T-cell (primary cell): ENCODE results near the gene TTI1. TPM values are rescaled to one million over a fixed set of nuclear protein-coding genes. Genes with fewer than 3 reads are reported as not detected.

ENCODE experiments used
- ATAC-seq, 4 experiments: fragments of 200-7000 bp in 3 of 4; fragments of 150-1000 bp in 1 of 4; cut with Tn5 transposase; replicated peaks in 1 of 4; 1 replicate in 3 of 4; 2 replicates in 1 of 4; pipeline ENCODE4 v1.10.0; 2021; ENCODE audit warnings: moderate library complexity in 3 of 4, mild to moderate bottlenecking in 2 of 4, moderate number of reproducible peaks in 1 of 4
- CTCF ChIA-PET, 2 donors: fragments of 300-600 bp; sonication (Branson Sonifier 250); formaldehyde crosslinking; loops; one replicate each; lab custom pipeline; 2022; ENCODE audit warnings: antibody characterized with exemption in 2 of 2; lab: Charles Lee
- POLR2A ChIA-PET, 2 donors: fragments of 300-600 bp; sonication (Branson Sonifier 250); formaldehyde crosslinking; loops; one replicate each; lab custom pipeline; 2022; ENCODE audit warnings: antibody characterized with exemption in 2 of 2; lab: Charles Lee
- DNase-seq, 35 experiments: peaks; one replicate each; pipeline versions ENCODE4 v3.0.0 to v3.0.0-alpha.2; 2013 to 2023
- H3K27ac ChIP-seq: one replicate; pipeline ENCODE4 v1.5.1; 2013; ENCODE audit warnings: low read length
- H3K27me3 ChIP-seq, 2 experiments: replicated peaks in 1 of 2; 1 replicate in 1 of 2; 2 replicates in 1 of 2; pipeline versions ENCODE4 v1.6.1 to v1.7.0; 2013; ENCODE audit warnings: low read length in 1 of 2, mixed read lengths in 1 of 2; ENCODE audit not compliant: control insufficient read depth in 2 of 2, insufficient read depth in 2 of 2; ENCODE audit errors: extremely low read depth in 1 of 2
- H3K36me3 ChIP-seq, 2 donors: 1 replicate in 1 of 2; 2 replicates in 1 of 2; pipeline versions ENCODE4 v1.6.1 to v1.7.0; 2013; ENCODE audit warnings: low read length in 1 of 2; ENCODE audit not compliant: control insufficient read depth in 2 of 2, insufficient read depth in 1 of 2; ENCODE audit errors: extremely low read depth in 1 of 2
- H3K4me1 ChIP-seq, 2 experiments: 1 replicate in 1 of 2; 2 replicates in 1 of 2; pipeline versions ENCODE4 v1.6.1 to v1.7.0; 2013; ENCODE audit warnings: low read length in 2 of 2, mixed read lengths in 1 of 2; ENCODE audit not compliant: insufficient read depth in 2 of 2, control insufficient read depth in 1 of 2; ENCODE audit errors: extremely low read depth in 1 of 2
- H3K4me3 ChIP-seq, 2 donors: 1 replicate in 1 of 2; 2 replicates in 1 of 2; pipeline versions ENCODE4 v1.5.1 to v1.7.0; 2013; ENCODE audit warnings: mild to moderate bottlenecking in 2 of 2, low read length in 1 of 2, moderate library complexity in 1 of 2; ENCODE audit not compliant: control insufficient read depth in 1 of 2; ENCODE audit errors: extremely low read depth in 1 of 2
- H3K9me3 ChIP-seq: 2 replicates; pipeline ENCODE4 v1.7.0; 2013
- H3K27ac Mint-ChIP-seq, 2 donors: one replicate each; pipeline ENCODE4 v1.8.0; 2020 to 2021; ENCODE audit warnings: mild to moderate bottlenecking in 2 of 2, mixed read lengths in 2 of 2
- H3K27me3 Mint-ChIP-seq, 2 donors: one replicate each; pipeline ENCODE4 v1.8.0; 2021 to 2022; ENCODE audit warnings: mixed read lengths in 2 of 2
- H3K36me3 Mint-ChIP-seq: one replicate; pipeline ENCODE4 v1.8.0; 2021; ENCODE audit warnings: mixed read lengths
- H3K4me1 Mint-ChIP-seq, 3 donors: one replicate each; pipeline ENCODE4 v1.8.0; 2020 to 2022; ENCODE audit warnings: mixed read lengths in 3 of 3, mild to moderate bottlenecking in 1 of 3
- H3K4me3 Mint-ChIP-seq, 3 donors: one replicate each; pipeline ENCODE4 v1.8.0; 2020 to 2022; ENCODE audit warnings: mild to moderate bottlenecking in 3 of 3, mixed read lengths in 3 of 3, moderate library complexity in 3 of 3
- H3K9me3 Mint-ChIP-seq, 3 donors: one replicate each; pipeline ENCODE4 v1.8.0; 2020 to 2022; ENCODE audit warnings: mixed read lengths in 3 of 3
- WGBS: methylation state at CpG from one replicate; pipeline ENCODE4 v1.1.5; 2013; ENCODE audit warnings: missing lambda C conversion rate; ENCODE audit not compliant: insufficient coverage; 5-methylcytosine and 5-hydroxymethylcytosine counted together
- total RNA-seq, 35 experiments: library from RNA in 6 of 35; stranded (reverse) in 6 of 35; fragments of 120-200 nt in 1 of 35; gene quantifications; one replicate each; pipeline versions ENCODE4 v1.2.1 to v1.2.4 and lab custom pipeline; 2013 to 2026

TTI1 gene
- total RNA-seq, 5 donors from 2014 or later (not counting 1 experiment from before 2014, with no cell fraction given), result 17.8 to 27.6 (median 23.2) TPM

DNA sequence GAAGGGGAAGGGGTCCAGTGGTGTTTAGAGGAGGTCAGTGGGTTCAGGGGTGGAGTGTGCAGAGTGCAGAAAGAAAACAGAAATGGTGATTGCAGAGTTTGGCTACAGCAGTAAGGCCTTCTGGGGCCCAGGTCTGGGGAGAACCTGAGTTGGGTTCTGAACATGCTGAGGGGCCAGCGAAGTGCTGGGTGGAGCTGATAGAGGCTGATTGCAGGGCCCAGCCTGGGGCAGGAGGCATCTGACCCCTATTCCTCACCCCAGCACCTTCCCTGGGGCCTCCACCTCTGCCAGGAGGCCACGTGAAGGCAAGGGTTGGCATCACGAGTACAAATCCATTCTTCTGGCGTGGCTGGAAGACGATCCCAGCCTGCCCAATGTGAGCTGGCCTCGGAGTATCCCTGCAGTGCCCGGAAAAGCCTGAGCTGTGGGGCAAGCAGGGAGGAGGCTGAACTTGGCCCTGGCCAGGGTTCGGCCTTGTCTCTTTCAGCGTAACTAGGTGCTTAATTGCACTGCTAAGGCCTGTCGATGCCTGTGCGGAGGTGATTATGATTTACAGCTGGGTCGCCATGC is 95.0 kb downstream of the TTI1 start:
- CTCF ChIA-PET, result no interaction called here
- peaks cover 4 to 8% of the 10 kb centered on the region in 2 donors for H3K27me3 Mint-ChIP-seq
- no peaks in the 10 kb centered on the region for H3K9me3 ChIP-seq
- no peaks in the 10 kb centered on the region for H3K36me3 Mint-ChIP-seq
- no peak for ATAC-seq
- no peak overlapping the region for H3K27ac Mint-ChIP-seq
- DNase-seq, result no peak
- H3K9me3 Mint-ChIP-seq, result peaks cover 0 to 3% (median 0%) of the 10 kb centered on the region in 3 donors
- no peak overlapping the region for H3K4me3 Mint-ChIP-seq
- 91% methylated on average over 11 of the region's 12 CpGs for WGBS
- no peak overlapping the region for H3K4me3 ChIP-seq
- no peak overlapping the region for H3K27ac ChIP-seq
- POLR2A ChIA-PET, result no interaction called here
- H3K4me1 Mint-ChIP-seq, result no peaks in the 10 kb centered on the region
- H3K27me3 ChIP-seq, result peaks cover 0 to 9% of the 10 kb centered on the region in 2 experiments
- H3K4me1 ChIP-seq, result no peaks in the 10 kb centered on the region
- no peaks in the 10 kb centered on the region for H3K36me3 ChIP-seq

DNA sequence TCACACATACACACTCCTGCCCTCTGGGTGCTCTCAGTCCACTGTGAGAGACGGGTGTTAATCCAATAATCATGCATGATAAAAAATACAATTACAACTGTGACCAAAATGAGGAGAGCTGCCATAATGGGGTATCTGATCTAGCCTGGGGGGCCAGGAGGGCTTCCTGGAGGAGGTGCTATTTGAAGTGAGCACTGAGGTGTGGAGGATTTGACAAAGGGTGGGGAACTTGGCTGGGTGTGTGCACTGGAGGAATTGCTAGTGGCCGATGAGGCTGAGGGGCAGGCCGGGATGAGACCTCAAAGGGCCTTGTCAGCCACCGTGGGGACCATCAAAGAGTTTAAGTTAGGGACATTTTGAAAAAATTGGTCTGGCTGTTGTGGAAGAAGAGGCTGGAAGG is 95.6 kb downstream of the TTI1 start:
- Mint-ChIP-seq H3K27me3 (peaks cover 6 to 8% of the 10 kb centered on the region in 2 donors), H3K4me1 (no peaks in the 10 kb centered on the region), H3K9me3 (peaks cover 0 to 3% (median 0%) of the 10 kb centered on the region in 3 donors), H3K36me3 (no peaks in the 10 kb centered on the region), H3K4me3 (no peak overlapping the region), H3K27ac (no peak overlapping the region)
- Histone ChIP-seq H3K9me3 (no peaks in the 10 kb centered on the region), H3K27me3 (peaks cover 0 to 9% of the 10 kb centered on the region in 2 experiments), H3K27ac (no peak overlapping the region), H3K4me1 (no peaks in the 10 kb centered on the region), H3K36me3 (no peaks in the 10 kb centered on the region), H3K4me3 (no peak overlapping the region)
- CTCF ChIA-PET, result no interaction called here
- POLR2A ChIA-PET, result no interaction called here
- WGBS, result 81% methylated on average over 3 of the region's 4 CpGs
- DNase-seq (no peak), ATAC-seq (no peak)

DNA sequence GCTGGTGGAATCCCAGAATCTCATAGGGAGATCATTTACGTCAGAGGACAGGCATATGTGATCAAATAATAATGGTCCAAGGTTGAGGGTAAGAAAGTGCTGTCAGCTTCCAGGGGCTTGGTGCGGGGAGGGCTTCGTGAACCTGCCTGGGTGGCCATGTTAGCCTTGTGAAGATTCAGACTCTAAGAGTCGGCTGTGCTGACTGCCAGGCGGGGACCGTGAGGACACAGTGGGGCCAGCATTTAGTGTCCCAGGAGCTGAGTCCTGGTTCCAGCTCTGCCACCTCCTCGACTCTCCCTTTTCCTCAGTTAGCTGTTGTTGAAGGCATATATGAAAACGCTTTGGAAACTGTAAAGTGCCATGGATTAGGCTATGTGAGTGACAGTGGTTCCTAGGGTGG is 96.8 kb downstream of the TTI1 start:
- DNase-seq (no peak), ATAC-seq (no peak)
- Mint-ChIP-seq H3K27ac (no peak overlapping the region), H3K4me3 (no peak overlapping the region), H3K36me3 (no peaks in the 10 kb centered on the region), H3K4me1 (no peaks in the 10 kb centered on the region), H3K9me3 (no peaks in the 10 kb centered on the region), H3K27me3 (peaks cover 8 to 12% of the 10 kb centered on the region in 2 donors)
- ChIA-PET CTCF (no interaction called here), POLR2A (interaction anchor here in 1 of 2 donors (0.6 kb wide), 1 partner anchor 184 kb away, joined by 3 read pairs; no protein-coding TSS in a partner anchor)
- H3K9me3 ChIP-seq, result no peaks in the 10 kb centered on the region
- no peaks in the 10 kb centered on the region for H3K36me3 ChIP-seq
- no peaks in the 10 kb centered on the region for H3K4me1 ChIP-seq
- peaks cover 0 to 11% of the 10 kb centered on the region in 2 experiments for H3K27me3 ChIP-seq
- H3K4me3 ChIP-seq, result no peak overlapping the region
- WGBS, result 88% methylated on average over 6 of the region's 8 CpGs
- no peak overlapping the region for H3K27ac ChIP-seq

DNA sequence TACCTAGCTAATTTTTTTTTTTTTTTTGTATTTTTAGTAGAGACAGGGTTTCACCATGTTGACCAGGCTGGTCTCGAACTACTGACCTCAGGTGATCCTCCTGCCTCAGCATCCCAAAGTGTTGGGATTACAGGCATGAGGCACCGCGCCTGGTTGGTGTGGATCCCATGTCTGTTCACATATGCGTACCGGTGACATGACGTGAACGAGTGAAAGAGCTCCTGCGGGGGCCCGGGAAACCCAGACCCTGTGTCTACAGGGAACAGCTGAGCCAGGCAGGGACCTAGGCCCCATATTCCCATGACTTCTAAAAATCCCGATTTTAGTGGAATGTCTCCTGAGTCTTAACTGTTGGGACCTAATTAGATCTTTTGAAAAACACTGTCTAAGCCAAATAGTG is 97.2 kb downstream of the TTI1 start:
- H3K9me3 ChIP-seq, result no peaks in the 10 kb centered on the region
- no peaks in the 10 kb centered on the region for H3K4me1 Mint-ChIP-seq
- H3K4me3 Mint-ChIP-seq, result no peak overlapping the region
- CTCF ChIA-PET, result no interaction called here
- no peaks in the 10 kb centered on the region for H3K36me3 ChIP-seq
- ATAC-seq, result no peak
- H3K27ac ChIP-seq, result no peak overlapping the region
- no peak overlapping the region for H3K4me3 ChIP-seq
- H3K27ac Mint-ChIP-seq, result no peak overlapping the region
- no peaks in the 10 kb centered on the region for H3K4me1 ChIP-seq
- peaks cover 8 to 12% of the 10 kb centered on the region in 2 donors for H3K27me3 Mint-ChIP-seq
- H3K36me3 Mint-ChIP-seq, result no peaks in the 10 kb centered on the region
- no peaks in the 10 kb centered on the region for H3K9me3 Mint-ChIP-seq
- WGBS, result 87% methylated on average over 10 of the region's 10 CpGs
- H3K27me3 ChIP-seq, result peaks cover 0 to 12% of the 10 kb centered on the region in 2 experiments
- POLR2A ChIA-PET, result interaction anchor here in 1 of 2 donors (0.6 kb wide), 1 partner anchor 184 kb away, joined by 3 read pairs; no protein-coding TSS in a partner anchor
- no peak for DNase-seq

DNA sequence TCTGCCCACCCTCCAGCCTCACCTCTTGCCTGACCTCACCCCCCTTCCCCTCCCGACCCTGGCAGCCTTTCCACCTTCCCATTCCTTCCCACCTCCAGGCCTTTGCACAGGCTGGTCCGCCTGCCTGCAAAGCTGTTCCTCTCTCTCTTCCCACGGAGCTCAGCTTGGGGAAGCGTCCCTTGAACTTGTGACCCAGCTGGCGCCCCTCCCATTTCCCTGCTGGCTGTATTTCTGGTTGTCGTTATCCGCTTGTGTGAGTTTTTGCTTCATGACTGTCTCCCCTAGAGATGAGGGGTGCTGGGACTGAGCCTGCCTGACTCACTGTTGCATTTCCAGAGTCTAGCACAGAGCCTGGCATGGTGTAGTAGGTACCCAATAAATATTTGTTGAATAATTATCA is 97.8 kb downstream of the TTI1 start:
- CTCF ChIA-PET, result no interaction called here

DNA sequence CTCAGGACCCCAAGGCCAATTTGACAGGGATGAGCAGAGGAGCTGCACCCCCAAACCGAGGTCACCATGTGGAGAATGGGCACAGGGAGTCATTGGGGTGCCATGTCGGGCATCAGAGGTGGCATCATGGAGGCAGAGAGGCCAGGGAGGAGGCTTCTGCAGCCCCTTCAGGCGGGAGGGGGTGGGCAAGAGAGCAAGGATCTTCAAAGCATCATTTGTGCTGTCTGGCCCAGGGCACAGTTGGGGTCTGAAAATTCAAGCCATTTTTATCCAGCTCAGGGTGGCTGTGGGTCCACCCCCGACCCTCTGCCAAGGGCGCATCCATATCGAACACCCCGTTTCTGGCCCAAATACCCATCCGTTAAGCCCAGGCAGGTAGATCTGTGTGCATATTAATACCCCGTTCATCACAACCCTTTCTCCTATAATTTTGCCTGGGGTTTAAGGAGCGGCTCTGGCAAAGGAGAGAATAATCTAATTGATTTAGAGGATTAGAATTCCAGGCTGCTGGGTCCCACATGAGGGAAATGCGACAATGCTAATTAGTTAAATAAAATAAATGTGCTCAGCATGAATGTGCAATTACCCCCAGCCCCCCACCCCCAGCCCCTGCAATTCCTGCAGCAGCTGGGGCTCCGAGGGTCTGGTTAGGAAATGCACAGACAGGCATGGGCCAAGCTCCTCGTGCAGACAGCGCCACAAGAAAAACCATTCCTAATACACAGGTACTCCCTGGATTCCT is 98.5 kb downstream of the TTI1 start:
- Mint-ChIP-seq H3K27ac (no peak overlapping the region), H3K4me3 (no peak overlapping the region), H3K9me3 (no peaks in the 10 kb centered on the region), H3K36me3 (no peaks in the 10 kb centered on the region), H3K27me3 (peaks cover 8 to 16% of the 10 kb centered on the region in 2 donors), H3K4me1 (no peaks in the 10 kb centered on the region)
- CTCF ChIA-PET, result no interaction called here
- ATAC-seq (no peak), DNase-seq (no peak)
- Histone ChIP-seq H3K9me3 (no peaks in the 10 kb centered on the region), H3K27me3 (peaks cover 0 to 21% of the 10 kb centered on the region in 2 experiments), H3K4me1 (no peaks in the 10 kb centered on the region), H3K36me3 (no peaks in the 10 kb centered on the region), H3K4me3 (no peak overlapping the region), H3K27ac (no peak overlapping the region)
- 76% methylated on average over 9 of the region's 14 CpGs for WGBS
- POLR2A ChIA-PET, result no interaction called here

More for the DNA sequence above, 97.8 kb downstream of the TTI1 start:
- H3K4me1 Mint-ChIP-seq, result no peaks in the 10 kb centered on the region
- H3K27ac Mint-ChIP-seq, result no peak overlapping the region
- WGBS, result 66% methylated on average over 5 of the region's 7 CpGs
- ATAC-seq (no peak), DNase-seq (no peak)
- no peak overlapping the region for H3K27ac ChIP-seq
- H3K27me3 ChIP-seq, result peaks cover 0 to 17% of the 10 kb centered on the region in 2 experiments
- H3K9me3 ChIP-seq, result no peaks in the 10 kb centered on the region
- H3K4me3 ChIP-seq, result no peak overlapping the region
- no peaks in the 10 kb centered on the region for H3K9me3 Mint-ChIP-seq
- no peaks in the 10 kb centered on the region for H3K36me3 Mint-ChIP-seq
- no peaks in the 10 kb centered on the region for H3K4me1 ChIP-seq
- H3K4me3 Mint-ChIP-seq, result no peak overlapping the region
- peaks cover 8 to 14% of the 10 kb centered on the region in 2 donors for H3K27me3 Mint-ChIP-seq
- no peaks in the 10 kb centered on the region for H3K36me3 ChIP-seq
- POLR2A ChIA-PET, result no interaction called here
